Left ventricle myocardium inferior (tissue), 1 donor: ENCODE measurements around the gene NCOA7. TPM values are rescaled to one million over a fixed set of nuclear protein-coding genes. Genes with fewer than 3 reads are reported as not detected.
A peak's percentile ranks its signal among the peaks of the same experiment; 100 is the strongest.

Source experiments
- DNase-seq: peaks from one replicate; pipeline ENCODE4 v3.0.0-alpha.2; 2020
- H3K27ac ChIP-seq: fragments of 200-600 bp; replicated peaks from 2 replicates; pipeline ENCODE4 v1.8.0; 2021
- H3K27me3 ChIP-seq: fragments of 200-600 bp; 2 replicates; pipeline ENCODE4 v1.8.0; 2021; ENCODE audit warnings: low read depth
- H3K36me3 ChIP-seq: fragments of 200-600 bp; 2 replicates; pipeline ENCODE4 v1.8.0; 2021
- H3K4me1 ChIP-seq: fragments of 200-600 bp; 2 replicates; pipeline ENCODE4 v1.8.0; 2021
- H3K4me3 ChIP-seq: fragments of 200-600 bp; 2 replicates; pipeline ENCODE4 v1.8.0; 2021; ENCODE audit warnings: mild to moderate bottlenecking, moderate library complexity
- H3K9me3 ChIP-seq: fragments of 200-600 bp; replicated peaks from 2 replicates; pipeline ENCODE4 v1.8.0; 2021
- intact Hi-C: fragments of 100-400 bp; cut with micrococcal nuclease; formaldehyde crosslinking; loops from one replicate; pipeline ENCODE4 v1.11.0; 2022
- long read RNA-seq: library from polyadenylated mRNA; unstranded; transcript quantifications from one replicate; pipeline ENCODE4 v2.0.0, GENCODE V29; 2021
- total RNA-seq: library from RNA; stranded (reverse); fragmentation: NEBNext Ultra II Directional; extraction: Animal tissue kit (Norgen Biotek cat#: 25700); gene quantifications from one replicate; pipeline ENCODE4 v1.2.1, GENCODE V29; 2021
- TF ChIP-seq, protein P1 (sequence below): fragments of 200-600 bp; IDR thresholded peaks from 2 replicates; pipeline ENCODE4 v1.8.0; 2021; ENCODE audit warnings: antibody characterized with exemption, mild to moderate bottlenecking, borderline replicate concordance
- donor health status: DM: no; HTN: yes; CAD: no; lungs with severe emphysema.

Gene NCOA7, protein sequence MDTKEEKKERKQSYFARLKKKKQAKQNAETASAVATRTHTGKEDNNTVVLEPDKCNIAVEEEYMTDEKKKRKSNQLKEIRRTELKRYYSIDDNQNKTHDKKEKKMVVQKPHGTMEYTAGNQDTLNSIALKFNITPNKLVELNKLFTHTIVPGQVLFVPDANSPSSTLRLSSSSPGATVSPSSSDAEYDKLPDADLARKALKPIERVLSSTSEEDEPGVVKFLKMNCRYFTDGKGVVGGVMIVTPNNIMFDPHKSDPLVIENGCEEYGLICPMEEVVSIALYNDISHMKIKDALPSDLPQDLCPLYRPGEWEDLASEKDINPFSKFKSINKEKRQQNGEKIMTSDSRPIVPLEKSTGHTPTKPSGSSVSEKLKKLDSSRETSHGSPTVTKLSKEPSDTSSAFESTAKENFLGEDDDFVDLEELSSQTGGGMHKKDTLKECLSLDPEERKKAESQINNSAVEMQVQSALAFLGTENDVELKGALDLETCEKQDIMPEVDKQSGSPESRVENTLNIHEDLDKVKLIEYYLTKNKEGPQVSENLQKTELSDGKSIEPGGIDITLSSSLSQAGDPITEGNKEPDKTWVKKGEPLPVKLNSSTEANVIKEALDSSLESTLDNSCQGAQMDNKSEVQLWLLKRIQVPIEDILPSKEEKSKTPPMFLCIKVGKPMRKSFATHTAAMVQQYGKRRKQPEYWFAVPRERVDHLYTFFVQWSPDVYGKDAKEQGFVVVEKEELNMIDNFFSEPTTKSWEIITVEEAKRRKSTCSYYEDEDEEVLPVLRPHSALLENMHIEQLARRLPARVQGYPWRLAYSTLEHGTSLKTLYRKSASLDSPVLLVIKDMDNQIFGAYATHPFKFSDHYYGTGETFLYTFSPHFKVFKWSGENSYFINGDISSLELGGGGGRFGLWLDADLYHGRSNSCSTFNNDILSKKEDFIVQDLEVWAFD
- 10.3 TPM for total RNA-seq
- long read RNA-seq, full-length matches to known transcripts: 2 of 9 reads
- long read RNA-seq, partial matches to known transcripts: 1 of 9 reads
- long read RNA-seq, other reads (novel, unspliced or antisense): 6 of 9 reads

DNA sequence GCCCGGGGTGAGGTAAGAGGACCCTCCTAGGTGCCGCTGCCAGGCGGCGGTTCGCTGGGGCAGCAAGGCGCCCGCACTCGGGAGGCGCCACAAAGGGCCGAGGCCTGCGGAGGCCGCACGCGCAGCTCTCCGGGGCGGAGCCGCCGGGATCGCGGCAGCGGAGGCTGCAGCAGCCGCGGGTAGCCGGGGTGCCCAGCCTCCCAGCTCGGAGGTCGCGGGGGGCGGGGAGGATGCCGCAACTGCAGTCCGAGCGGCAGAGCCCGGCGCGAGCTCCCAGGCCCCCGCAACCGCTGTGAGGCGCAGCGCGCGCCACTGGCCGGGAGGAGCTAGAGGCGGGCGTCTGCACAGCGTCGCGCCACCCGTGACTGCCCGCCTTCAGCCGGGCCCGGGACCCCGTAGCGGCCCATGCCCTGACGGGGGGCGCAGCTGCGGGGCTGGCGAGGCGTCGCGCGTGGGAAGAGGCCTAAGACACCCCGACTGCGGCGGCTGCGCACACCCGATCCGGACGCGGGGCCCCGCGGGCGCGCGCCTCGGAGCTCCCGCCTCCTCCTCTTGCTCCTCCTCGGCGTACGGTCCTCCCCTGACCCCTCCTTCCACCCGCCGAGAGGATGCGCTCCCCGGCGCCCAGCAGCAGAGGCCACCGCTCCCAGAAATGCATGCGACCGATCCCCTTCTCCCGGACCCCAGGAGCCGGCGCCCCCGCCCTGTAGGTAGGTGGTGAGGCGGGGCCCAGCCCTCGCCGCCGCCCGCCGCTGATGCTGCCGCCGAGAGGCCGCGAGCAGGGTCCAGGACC lies at the start of gene NCOA7:
Gene NCOA7, plus strand, starts transcription at position 603 of the 793 bp plus-strand sequence. CDS start 24,395 bp downstream, outside the sequence.
- intact Hi-C loops: loop anchor here (10.0 kb wide), 1 partner anchor 54 kb away; no protein-coding TSS in a partner anchor
- Histone ChIP-seq H3K27me3 (no peaks in the 10 kb centered on the region), H3K4me3 (peak within 1 kb of the TSS; percentile 94), H3K36me3 (no peaks in the 10 kb centered on the region), H3K27ac (peak within 1 kb of the TSS; percentile 96), H3K4me1 (peaks cover 60% of the 10 kb centered on the region), H3K9me3 (no peaks in the 10 kb centered on the region)
- DNase-seq: peak; percentile 83
- TF ChIP-seq, protein P1, sequence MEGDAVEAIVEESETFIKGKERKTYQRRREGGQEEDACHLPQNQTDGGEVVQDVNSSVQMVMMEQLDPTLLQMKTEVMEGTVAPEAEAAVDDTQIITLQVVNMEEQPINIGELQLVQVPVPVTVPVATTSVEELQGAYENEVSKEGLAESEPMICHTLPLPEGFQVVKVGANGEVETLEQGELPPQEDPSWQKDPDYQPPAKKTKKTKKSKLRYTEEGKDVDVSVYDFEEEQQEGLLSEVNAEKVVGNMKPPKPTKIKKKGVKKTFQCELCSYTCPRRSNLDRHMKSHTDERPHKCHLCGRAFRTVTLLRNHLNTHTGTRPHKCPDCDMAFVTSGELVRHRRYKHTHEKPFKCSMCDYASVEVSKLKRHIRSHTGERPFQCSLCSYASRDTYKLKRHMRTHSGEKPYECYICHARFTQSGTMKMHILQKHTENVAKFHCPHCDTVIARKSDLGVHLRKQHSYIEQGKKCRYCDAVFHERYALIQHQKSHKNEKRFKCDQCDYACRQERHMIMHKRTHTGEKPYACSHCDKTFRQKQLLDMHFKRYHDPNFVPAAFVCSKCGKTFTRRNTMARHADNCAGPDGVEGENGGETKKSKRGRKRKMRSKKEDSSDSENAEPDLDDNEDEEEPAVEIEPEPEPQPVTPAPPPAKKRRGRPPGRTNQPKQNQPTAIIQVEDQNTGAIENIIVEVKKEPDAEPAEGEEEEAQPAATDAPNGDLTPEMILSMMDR: peak; percentile 26

DNA sequence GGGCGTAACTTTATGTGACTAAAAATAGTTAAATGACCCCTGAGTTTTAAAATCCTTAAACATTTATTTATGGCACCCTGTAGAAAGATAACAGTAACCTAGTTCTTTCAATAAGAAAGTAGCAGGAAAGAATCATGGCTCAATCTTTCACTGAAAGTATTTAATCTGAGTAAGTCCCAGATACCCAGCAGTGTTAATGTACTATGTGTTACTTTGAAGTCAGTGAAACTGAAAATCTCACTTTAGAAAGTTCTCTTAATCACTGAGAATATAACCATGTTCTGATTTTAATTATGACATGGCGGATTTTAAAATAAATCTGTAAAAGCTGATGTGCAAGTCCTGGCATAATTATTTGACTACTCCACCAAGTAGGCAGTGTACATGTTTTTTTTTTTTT lies 49.4 kb upstream of the NCOA7 start:
- no peaks in the 10 kb centered on the region for H3K36me3 ChIP-seq
- H3K27ac ChIP-seq: peak overlapping the region; percentile 95
- no peak overlapping the region for H3K4me3 ChIP-seq
- TF ChIP-seq, protein P1: no peak
- no peak for DNase-seq
- intact Hi-C loops: no loop called here
- peaks cover 36% of the 10 kb centered on the region for H3K4me1 ChIP-seq
- no peaks in the 10 kb centered on the region for H3K27me3 ChIP-seq
- no peaks in the 10 kb centered on the region for H3K9me3 ChIP-seq

DNA sequence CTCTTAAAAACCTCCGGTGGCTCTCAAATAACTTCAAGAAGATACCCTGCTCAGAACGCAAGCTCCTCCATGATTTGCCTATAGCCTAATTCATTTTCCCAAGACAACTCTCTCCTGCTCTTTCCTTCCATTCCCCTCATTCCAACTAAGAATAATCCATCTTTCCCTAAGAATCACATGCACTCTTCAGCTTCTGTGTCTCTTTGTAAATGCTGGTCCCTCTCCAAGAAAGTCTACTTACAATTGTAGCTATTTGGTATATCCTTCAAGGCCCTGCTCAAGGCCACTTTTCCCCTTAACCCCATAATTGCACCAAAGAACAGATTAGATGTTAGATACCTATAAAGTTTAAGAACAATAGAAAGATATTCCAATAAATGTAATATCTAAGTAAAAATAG lies 48.7 kb upstream of the NCOA7 start:
- H3K9me3 ChIP-seq: no peaks in the 10 kb centered on the region
- no peaks in the 10 kb centered on the region for H3K27me3 ChIP-seq
- intact Hi-C loops: no loop called here
- no peaks in the 10 kb centered on the region for H3K36me3 ChIP-seq
- H3K4me3 ChIP-seq: peak overlapping the region; percentile 79
- H3K27ac ChIP-seq: peak overlapping the region; percentile 95
- TF ChIP-seq, protein P1: no peak
- DNase-seq: no peak
- H3K4me1 ChIP-seq: peaks cover 36% of the 10 kb centered on the region

DNA sequence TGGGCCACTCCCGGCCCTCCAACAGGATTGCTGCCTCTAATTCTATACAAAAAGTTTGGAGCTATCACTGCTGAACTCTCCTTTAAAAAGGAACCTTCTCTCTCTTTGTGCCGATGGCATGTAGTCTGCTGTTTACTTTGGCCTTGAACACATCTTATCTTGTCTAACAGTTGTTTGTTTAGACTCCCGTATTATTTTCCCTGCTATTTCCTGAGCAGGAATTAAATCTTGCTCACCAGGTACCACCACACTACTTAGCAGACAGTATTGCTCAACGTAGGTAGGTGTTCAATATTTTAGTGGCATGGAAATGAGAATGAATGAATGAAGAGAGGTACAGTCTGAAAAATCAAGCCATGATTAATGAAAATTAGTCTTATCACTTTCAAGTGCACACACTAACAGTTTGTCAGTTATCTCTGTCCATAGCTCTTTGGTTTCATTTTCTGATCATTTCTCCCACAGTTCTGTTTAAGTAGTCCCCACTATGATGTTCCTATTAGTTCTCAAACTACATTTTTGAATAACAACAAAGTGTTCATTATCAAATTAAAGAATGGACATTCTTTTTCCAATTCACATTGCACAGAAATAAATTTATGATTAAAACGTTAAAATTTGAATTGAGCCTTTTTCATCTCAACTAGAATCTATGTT lies 48.2 kb upstream of the NCOA7 start:
- peak overlapping the region; percentile 79 for H3K4me3 ChIP-seq
- peaks cover 3% of the 10 kb centered on the region for H3K27me3 ChIP-seq
- H3K27ac ChIP-seq: peak overlapping the region; percentile 95
- TF ChIP-seq, protein P1: no peak
- no peaks in the 10 kb centered on the region for H3K36me3 ChIP-seq
- H3K9me3 ChIP-seq: no peaks in the 10 kb centered on the region
- no peak for DNase-seq
- H3K4me1 ChIP-seq: peaks cover 40% of the 10 kb centered on the region
- intact Hi-C loops: no loop called here
